GM13977 (cell line): ENCODE data around the gene PAK2.
"Not testable (repeated sequence)": the region's sequence is repeated elsewhere in the genome, so short reads cannot be mapped to it uniquely, and the experiment has no call there.

Experiments used
- DNase-seq: peaks from one replicate; pipeline ENCODE4 v3.0.0; 2012; ENCODE audit warnings: low spot score
- CTCF ChIP-seq: IDR thresholded peaks from 2 replicates; pipeline ENCODE4 v1.5.1; 2012; ENCODE audit warnings: mild to moderate bottlenecking, control low read depth; ENCODE audit not compliant: insufficient read depth; ENCODE audit errors: extremely low read depth, missing control alignments
- in situ Hi-C: fragments of 300-500 bp; cut with MboI; formaldehyde crosslinking; loops from one replicate; pipeline ENCODE4 v1.12.0; 2022; ENCODE audit warnings: low sequenced_read_pairs, low pct_unique_long_range_greater_than_20kb, mixed read lengths, inconsistent platforms; ENCODE audit not compliant: unreplicated experiment

The PAK2 gene

GRCh38 chr3:196736670-196737374, 2.8 kb upstream of the PAK2 start:
- DNase-seq: no peak
- in situ Hi-C loops: no loop called here

GRCh38 chr3:196737655-196738054, 2.0 kb upstream of the PAK2 start:
- no peak for TF ChIP-seq CTCF
- in situ Hi-C loops: no loop called here
- no peak for DNase-seq

More at GRCh38 chr3:196736670-196737374, 2.8 kb upstream of the PAK2 start:
- TF ChIP-seq CTCF: no peak

- in situ Hi-C loops: no loop called here
- no peak for DNase-seq
- no peak for TF ChIP-seq CTCF
Observed at GRCh38 chr3:196740481-196741248, 1.0 kb downstream of the PAK2 start.

- DNase-seq: no peak
- no peak for TF ChIP-seq CTCF
- in situ Hi-C loops: no loop called here
Observed at GRCh38 chr3:196741249-196741889, 1.7 kb downstream of the PAK2 start.

GRCh38 chr3:196743569-196743968, 3.9 kb downstream of the PAK2 start:
- DNase-seq, in situ Hi-C loops: not testable (repeated sequence)

- DNase-seq: no peak
- in situ Hi-C loops: no loop called here
- TF ChIP-seq CTCF: no peak
Observed at GRCh38 chr3:196749125-196749524, 9.5 kb downstream of the PAK2 start.

GRCh38 chr3:196753201-196753600, 13.5 kb downstream of the PAK2 start:
- in situ Hi-C loops: no loop called here
- no peak for DNase-seq
- TF ChIP-seq CTCF: no peak
